Body of pancreas (tissue), 4 donors: ENCODE results near the gene DTNB. TPM values are rescaled to one million over a fixed set of nuclear protein-coding genes. Genes with fewer than 3 reads are reported as not detected.

Experiments used
- ATAC-seq: fragments of 150-250 bp; one replicate; pipeline ENCODE4 v1.9.1; 2016
- DNase-seq, 4 donors: peaks; one replicate each; pipeline ENCODE4 v3.0.0-alpha.2; 2019
- H3K27ac ChIP-seq, 4 donors: fragments of 200-600 bp; sonication (generic); 1 replicate in 3 of 4; 2 replicates in 1 of 4; pipeline versions ENCODE4 v1.5.1 to v1.6.1; 2016 to 2019; ENCODE audit warnings: mild to moderate bottlenecking in 1 of 4, mixed read lengths in 1 of 4, moderate library complexity in 1 of 4
- H3K27me3 ChIP-seq, 2 donors: fragments of 200-600 bp; sonication (generic); one replicate each; pipeline ENCODE4 v1.6.0; 2016; ENCODE audit warnings: mild to moderate bottlenecking in 1 of 2
- H3K36me3 ChIP-seq, 2 donors: fragments of 200-600 bp; sonication (generic); replicated peaks in 1 of 2; 2 replicates each; pipeline ENCODE4 v1.5.1; 2016; ENCODE audit warnings: low read depth in 2 of 2; ENCODE audit not compliant: insufficient read depth in 1 of 2
- H3K4me1 ChIP-seq: fragments of 200-600 bp; sonication (generic); one replicate; pipeline ENCODE4 v1.6.0; 2016
- H3K4me3 ChIP-seq, 2 donors: fragments of 200-600 bp; sonication (generic); 1 replicate in 1 of 2; 2 replicates in 1 of 2; pipeline ENCODE4 v1.5.1; 2016 to 2019
- H3K9me3 ChIP-seq, 3 donors: fragments of 200-600 bp; sonication (generic); 1 replicate in 2 of 3; 2 replicates in 1 of 3; pipeline ENCODE4 v1.5.1; 2016
- CTCF ChIP-seq, 7 experiments: fragments of 450-650 bp in 4 of 7; fragments of 200-600 bp in 3 of 7; sonication (generic) in 3 of 7; IDR thresholded peaks; one replicate each; pipeline ENCODE4 v1.5.1; 2016 to 2019; ENCODE audit warnings: antibody characterized with exemption in 7 of 7
- POLR2A ChIP-seq, 3 donors: fragments of 450-650 bp; IDR thresholded peaks; one replicate each; pipeline ENCODE4 v1.6.1; 2016; ENCODE audit warnings: antibody characterized with exemption in 3 of 3, mild to moderate bottlenecking in 2 of 3
- WGBS, 2 donors: methylation state at CpG; one replicate each; pipeline ENCODE4 v1.1.5; 2017; 5-methylcytosine and 5-hydroxymethylcytosine counted together
- intact Hi-C: fragments of 100-400 bp; cut with DNase I; formaldehyde crosslinking; loops from one replicate; pipeline ENCODE4 v1.15.1; 2023
- total RNA-seq, 2 donors: library from RNA; depleted of rRNA; stranded (reverse); fragments of >200 nt; gene quantifications; one replicate each; pipeline ENCODE4 v1.1.0, GENCODE V29; 2016

The DTNB gene
- total RNA-seq, 2 donors from 2014 or later, result 17.8 to 22.6 TPM

- DNase-seq (no peak), ATAC-seq (no peak)
- no peak for TF ChIP-seq CTCF (IDR thresholded peaks at IDR 0.05)
- no peak for TF ChIP-seq POLR2A (IDR thresholded peaks at IDR 0.05)
- Histone ChIP-seq H3K27me3 (no peaks in the 10 kb centered on the region), H3K9me3 (peaks cover 0 to under 1% (median 0%) of the 10 kb centered on the region in 3 donors), H3K4me3 (no peak overlapping the region), H3K27ac (no peak overlapping the region), H3K36me3 (no peaks in the 10 kb centered on the region), H3K4me1 (no peaks in the 10 kb centered on the region)
- WGBS, 2 donors, result 81 to 84% methylated on average over 7 of the region's 7 CpGs
- intact Hi-C loops, result no loop called here
Measured at GRCh38 chr2:25480561-25480960, 192.8 kb downstream of the DTNB start.

GRCh38 chr2:25479761-25480160 lies 193.6 kb downstream of the DTNB start:
- ATAC-seq (no peak), DNase-seq (no peak)
- TF ChIP-seq POLR2A (IDR thresholded peaks at IDR 0.05), result no peak
- no peak for TF ChIP-seq CTCF (IDR thresholded peaks at IDR 0.05)
- no peaks in the 10 kb centered on the region for H3K27me3 ChIP-seq
- intact Hi-C loops, result no loop called here
- H3K36me3 ChIP-seq, result no peaks in the 10 kb centered on the region
- no peaks in the 10 kb centered on the region for H3K4me1 ChIP-seq
- H3K27ac ChIP-seq, result no peak overlapping the region
- no peak overlapping the region for H3K4me3 ChIP-seq
- H3K9me3 ChIP-seq, result peaks cover 0 to 4% (median 0%) of the 10 kb centered on the region in 3 donors
- WGBS, 2 donors, result 92 to 93% methylated on average over 5 of the region's 5 CpGs

- 88 to 92% methylated on average over 11 of the region's 11 CpGs for WGBS, 2 donors
- intact Hi-C loops, result no loop called here
- DNase-seq (no peak), ATAC-seq (no peak)
- H3K9me3 ChIP-seq, result peaks cover 0 to 4% (median 0%) of the 10 kb centered on the region in 3 donors
- H3K27me3 ChIP-seq, result no peaks in the 10 kb centered on the region
- H3K27ac ChIP-seq, result no peak overlapping the region
- H3K4me3 ChIP-seq, result no peak overlapping the region
- H3K4me1 ChIP-seq, result peaks cover 4% of the 10 kb centered on the region
- no peaks in the 10 kb centered on the region for H3K36me3 ChIP-seq
- TF ChIP-seq POLR2A (IDR thresholded peaks at IDR 0.05) (no peak), CTCF (IDR thresholded peaks at IDR 0.05) (no peak)
Measured at GRCh38 chr2:25478736-25479135, 194.6 kb downstream of the DTNB start.

GRCh38 chr2:25473758-25474340 lies 199.5 kb downstream of the DTNB start:
- intact Hi-C loops, result no loop called here

More at GRCh38 chr2:25473758-25474340, 199.5 kb downstream of the DTNB start:
- Histone ChIP-seq H3K9me3 (peaks cover 0 to 4% (median 0%) of the 10 kb centered on the region in 3 donors), H3K4me3 (no peak overlapping the region), H3K27me3 (no peaks in the 10 kb centered on the region), H3K27ac (no peak overlapping the region), H3K4me1 (peaks cover 11% of the 10 kb centered on the region), H3K36me3 (no peaks in the 10 kb centered on the region)
- no peak for TF ChIP-seq POLR2A (IDR thresholded peaks at IDR 0.05)
- no peak for TF ChIP-seq CTCF (IDR thresholded peaks at IDR 0.05)
- WGBS, 2 donors, result 53 to 61% methylated on average over 12 of the region's 12 CpGs
- ATAC-seq (no peak), DNase-seq (peak; percentile 40 to 72 (median 48))
